Activated CD8-positive, alpha-beta T cell treated with anti-CD3 and anti-CD28 coated beads for 36 hours (primary cell): Measurements from ENCODE around the gene RHEBL1. TPM values are rescaled to one million over a fixed set of nuclear protein-coding genes. Genes with fewer than 3 reads are reported as not detected.

Experiments
- ATAC-seq: fragments of 200-7000 bp; cut with Tn5 transposase; one replicate; pipeline ENCODE4 v1.10.0; 2021; ENCODE audit warnings: mild to moderate bottlenecking, moderate library complexity
- CTCF ChIA-PET: fragments of 350-600 bp; sonication (Branson Sonifier 250); formaldehyde crosslinking; loops from one replicate; lab custom pipeline; 2021; ENCODE audit warnings: antibody characterized with exemption; lab: Charles Lee
- POLR2A ChIA-PET: fragments of 350-600 bp; sonication (Branson Sonifier 250); formaldehyde crosslinking; loops from one replicate; lab custom pipeline; 2021; ENCODE audit warnings: antibody characterized with exemption; lab: Charles Lee
- DNase-seq: peaks from one replicate; pipeline ENCODE4 v3.0.0-alpha.2; 2020
- H3K27ac Mint-ChIP-seq: one replicate; pipeline ENCODE4 v1.8.0; 2021; ENCODE audit warnings: mild to moderate bottlenecking, mixed read lengths
- H3K27me3 Mint-ChIP-seq: one replicate; pipeline ENCODE4 v1.8.0; 2021; ENCODE audit warnings: mixed read lengths
- H3K36me3 Mint-ChIP-seq: one replicate; pipeline ENCODE4 v1.8.0; 2021; ENCODE audit warnings: low read depth, mixed read lengths
- H3K4me1 Mint-ChIP-seq: one replicate; pipeline ENCODE4 v1.8.0; 2021; ENCODE audit warnings: low read depth, mixed read lengths
- H3K4me3 Mint-ChIP-seq: one replicate; pipeline ENCODE4 v1.8.0; 2021; ENCODE audit warnings: mild to moderate bottlenecking, moderate library complexity, mixed read lengths
- H3K9me3 Mint-ChIP-seq: one replicate; pipeline ENCODE4 v1.8.0; 2021; ENCODE audit warnings: mixed read lengths
- intact Hi-C: fragments of 100-400 bp; cut with micrococcal nuclease; formaldehyde crosslinking; loops from one replicate; pipeline ENCODE4 v1.10.0; 2022
- total RNA-seq, 2 experiments: library from RNA; stranded (reverse); gene quantifications; one replicate each; pipeline ENCODE4 v1.2.3, GENCODE V29; 2021
- TF ChIP-seq, protein P1 (sequence below): fragments of 200-600 bp; IDR thresholded peaks from one replicate; pipeline ENCODE4 v1.8.0; 2022; ENCODE audit warnings: antibody characterized with exemption, mild to moderate bottlenecking

Gene RHEBL1
- total RNA-seq, 2 experiments from 2014 or later: 18.5 to 19.8 TPM

DNA sequence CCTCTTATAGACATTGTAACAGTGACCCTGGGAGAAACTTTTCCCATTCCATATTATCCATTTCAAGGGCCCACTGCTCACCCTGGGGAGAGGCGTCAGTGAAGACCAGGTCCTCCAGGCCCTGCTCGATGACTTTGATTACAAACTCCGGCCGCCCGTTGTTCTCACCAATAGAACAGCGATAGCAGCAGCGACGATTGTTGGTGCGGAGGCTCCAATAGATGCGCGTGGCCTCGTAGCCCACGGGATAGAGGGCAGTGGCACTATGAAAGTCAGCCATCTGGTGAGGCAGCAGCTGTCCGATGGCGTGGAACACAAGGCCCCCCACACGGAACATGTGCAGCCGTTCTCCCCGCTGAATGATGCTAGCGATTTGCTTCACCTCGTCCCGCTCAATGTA, 43.7 kb downstream of the RHEBL1 start:
- Mint-ChIP-seq H3K4me1 (peaks cover 2% of the 10 kb centered on the region), H3K27ac (no peak overlapping the region), H3K36me3 (peaks cover 37% of the 10 kb centered on the region), H3K27me3 (no peaks in the 10 kb centered on the region), H3K4me3 (no peak overlapping the region), H3K9me3 (no peaks in the 10 kb centered on the region)
- TF ChIP-seq, protein P1, sequence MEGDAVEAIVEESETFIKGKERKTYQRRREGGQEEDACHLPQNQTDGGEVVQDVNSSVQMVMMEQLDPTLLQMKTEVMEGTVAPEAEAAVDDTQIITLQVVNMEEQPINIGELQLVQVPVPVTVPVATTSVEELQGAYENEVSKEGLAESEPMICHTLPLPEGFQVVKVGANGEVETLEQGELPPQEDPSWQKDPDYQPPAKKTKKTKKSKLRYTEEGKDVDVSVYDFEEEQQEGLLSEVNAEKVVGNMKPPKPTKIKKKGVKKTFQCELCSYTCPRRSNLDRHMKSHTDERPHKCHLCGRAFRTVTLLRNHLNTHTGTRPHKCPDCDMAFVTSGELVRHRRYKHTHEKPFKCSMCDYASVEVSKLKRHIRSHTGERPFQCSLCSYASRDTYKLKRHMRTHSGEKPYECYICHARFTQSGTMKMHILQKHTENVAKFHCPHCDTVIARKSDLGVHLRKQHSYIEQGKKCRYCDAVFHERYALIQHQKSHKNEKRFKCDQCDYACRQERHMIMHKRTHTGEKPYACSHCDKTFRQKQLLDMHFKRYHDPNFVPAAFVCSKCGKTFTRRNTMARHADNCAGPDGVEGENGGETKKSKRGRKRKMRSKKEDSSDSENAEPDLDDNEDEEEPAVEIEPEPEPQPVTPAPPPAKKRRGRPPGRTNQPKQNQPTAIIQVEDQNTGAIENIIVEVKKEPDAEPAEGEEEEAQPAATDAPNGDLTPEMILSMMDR: no peak
- CTCF ChIA-PET: interaction anchor here (2.1 kb wide), 1 partner anchor 38 kb away, joined by 5 read pairs; no protein-coding TSS in a partner anchor
- intact Hi-C loops: no loop called here
- ATAC-seq: no peak
- no peak for DNase-seq
- POLR2A ChIA-PET: no interaction called here

DNA sequence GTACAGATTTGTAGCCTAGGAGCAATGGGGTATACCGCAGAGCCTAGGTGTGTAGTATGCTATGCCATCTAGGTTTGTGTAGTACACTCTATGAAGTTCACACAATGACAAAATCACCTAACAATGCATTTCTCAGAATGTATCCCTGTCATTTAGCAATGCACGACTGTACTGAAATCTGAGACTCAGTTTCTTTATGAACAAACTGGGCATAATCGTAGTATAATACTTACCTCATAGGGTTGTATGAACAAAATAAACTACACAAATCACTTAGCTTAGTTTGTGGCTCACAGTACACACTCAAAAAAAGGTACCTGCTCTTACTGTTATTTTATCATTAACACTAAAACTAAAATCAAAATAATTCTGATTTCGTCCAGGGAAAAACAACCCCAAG, 44.3 kb downstream of the RHEBL1 start:
- DNase-seq (no peak), ATAC-seq (no peak)
- H3K4me1 Mint-ChIP-seq: peaks cover 2% of the 10 kb centered on the region
- H3K36me3 Mint-ChIP-seq: peaks cover 34% of the 10 kb centered on the region
- H3K27ac Mint-ChIP-seq: no peak overlapping the region
- ChIA-PET CTCF (interaction anchor here (2.1 kb wide), 1 partner anchor 37 kb away, joined by 5 read pairs; no protein-coding TSS in a partner anchor), POLR2A (no interaction called here)
- no peaks in the 10 kb centered on the region for H3K9me3 Mint-ChIP-seq
- no peaks in the 10 kb centered on the region for H3K27me3 Mint-ChIP-seq
- H3K4me3 Mint-ChIP-seq: no peak overlapping the region
- intact Hi-C loops: no loop called here
- TF ChIP-seq, protein P1: no peak

DNA sequence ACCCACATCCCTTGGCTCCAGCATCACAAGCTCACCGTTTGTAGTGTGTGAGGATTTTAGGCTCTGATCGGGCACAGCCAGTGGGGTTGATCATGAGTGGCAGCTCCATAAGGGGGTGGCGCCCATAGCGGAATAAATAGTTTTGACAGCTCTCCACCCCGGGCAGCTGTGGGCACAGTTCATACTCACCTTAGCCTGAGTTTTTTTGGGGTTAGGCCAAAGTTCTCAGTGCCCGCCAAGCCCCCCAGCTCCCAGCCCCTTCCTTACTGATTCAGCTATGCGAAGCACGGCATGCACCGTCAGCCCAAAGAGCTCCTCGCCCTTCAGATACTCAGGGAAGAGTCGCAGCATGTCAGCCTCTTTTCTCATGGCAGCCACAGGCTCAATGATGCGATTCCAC, 45.2 kb downstream of the RHEBL1 start:
- CTCF ChIA-PET: interaction anchor here (0.9 to 1.2 kb wide), 2 partner anchors 19 to 87 kb away, joined by 3 to 4 read pairs; no protein-coding TSS in a partner anchor
- POLR2A ChIA-PET: no interaction called here
- intact Hi-C loops: no loop called here

DNA sequence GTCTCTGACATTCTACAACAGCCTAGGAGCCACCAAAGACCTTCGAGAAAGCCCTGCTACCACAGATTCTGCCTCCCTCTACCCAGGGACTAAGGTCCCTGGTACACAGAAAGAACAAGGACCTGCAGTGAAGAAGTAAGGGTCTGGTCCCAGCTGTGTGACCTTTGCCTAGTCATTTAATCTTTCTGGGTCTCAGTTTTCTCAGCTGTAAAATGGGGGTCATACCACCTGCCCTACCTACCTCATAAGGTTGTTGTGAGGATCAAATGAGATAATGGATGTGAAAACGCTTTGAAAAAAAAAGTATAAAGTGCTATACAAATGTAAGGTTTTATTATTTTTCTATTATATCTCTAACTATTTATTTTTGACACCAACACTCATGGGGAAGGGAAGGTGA, 46.0 kb downstream of the RHEBL1 start:
- POLR2A ChIA-PET: interaction anchor here (1.0 to 2.1 kb wide), 4 partner anchors 8 to 32 kb away, joined by 3 to 6 read pairs (median 4); no protein-coding TSS in a partner anchor
- intact Hi-C loops: no loop called here
- TF ChIP-seq, protein P1: no peak
- ATAC-seq: no peak
- CTCF ChIA-PET: interaction anchor here (1.2 kb wide), 1 partner anchor 20 kb away, joined by 4 read pairs; no protein-coding TSS in a partner anchor
- peaks cover 36% of the 10 kb centered on the region for H3K36me3 Mint-ChIP-seq
- no peaks in the 10 kb centered on the region for H3K27me3 Mint-ChIP-seq
- H3K4me1 Mint-ChIP-seq: peaks cover 12% of the 10 kb centered on the region
- H3K9me3 Mint-ChIP-seq: no peaks in the 10 kb centered on the region
- H3K27ac Mint-ChIP-seq: no peak overlapping the region
- H3K4me3 Mint-ChIP-seq: no peak overlapping the region
- DNase-seq: no peak

More for the DNA sequence above, 45.2 kb downstream of the RHEBL1 start:
- TF ChIP-seq, protein P1: no peak
- no peaks in the 10 kb centered on the region for H3K9me3 Mint-ChIP-seq
- no peaks in the 10 kb centered on the region for H3K27me3 Mint-ChIP-seq
- ATAC-seq: no peak
- H3K4me3 Mint-ChIP-seq: no peak overlapping the region
- DNase-seq: no peak
- H3K27ac Mint-ChIP-seq: no peak overlapping the region
- H3K4me1 Mint-ChIP-seq: peaks cover 6% of the 10 kb centered on the region
- peaks cover 34% of the 10 kb centered on the region for H3K36me3 Mint-ChIP-seq

DNA sequence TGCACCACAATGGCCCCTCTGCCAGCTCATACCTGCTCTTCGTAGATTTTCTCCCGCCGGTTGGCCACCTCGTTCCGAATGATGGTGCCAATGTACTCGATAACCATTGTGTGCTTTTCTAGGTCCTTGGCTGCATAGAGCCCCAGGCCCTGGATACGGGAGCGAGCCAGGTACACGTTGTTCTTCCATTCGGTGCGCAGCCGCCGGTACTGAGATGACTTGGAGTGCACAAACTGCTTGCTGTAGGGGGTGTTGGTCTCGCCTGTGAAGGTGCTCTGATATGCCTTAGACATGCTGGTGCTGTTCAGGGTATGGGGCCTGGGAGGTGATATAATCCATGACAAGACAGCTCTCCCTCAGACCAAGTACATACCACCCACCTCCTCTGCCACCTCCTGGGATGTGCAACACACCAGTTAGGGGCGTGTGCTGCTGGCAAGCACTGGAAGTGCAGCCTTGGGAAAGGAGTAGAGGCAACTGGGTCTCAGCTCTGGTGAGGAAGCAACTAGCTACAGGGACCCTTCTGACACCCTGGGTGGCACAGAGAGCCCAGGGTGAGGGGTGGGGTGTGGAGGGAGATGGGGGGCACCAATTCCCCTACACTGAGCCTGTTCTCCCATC, 47.1 kb downstream of the RHEBL1 start:
- peaks cover 34% of the 10 kb centered on the region for H3K36me3 Mint-ChIP-seq
- no peaks in the 10 kb centered on the region for H3K27me3 Mint-ChIP-seq
- DNase-seq: no peak
- ChIA-PET CTCF (interaction anchor here (0.7 to 1.0 kb wide), 2 partner anchors 40 to 98 kb away, joined by 3 read pairs; no protein-coding TSS in a partner anchor), POLR2A (interaction anchor here (1.0 to 2.1 kb wide), 5 partner anchors 9 to 33 kb away, joined by 4 to 6 read pairs (median 4); no protein-coding TSS in a partner anchor)
- H3K9me3 Mint-ChIP-seq: no peaks in the 10 kb centered on the region
- no peak overlapping the region for H3K27ac Mint-ChIP-seq
- intact Hi-C loops: no loop called here
- peaks cover 15% of the 10 kb centered on the region for H3K4me1 Mint-ChIP-seq
- H3K4me3 Mint-ChIP-seq: no peak overlapping the region
- TF ChIP-seq, protein P1: no peak
- ATAC-seq: no peak
